Measurements from ENCODE around the gene GORAB. TPM values are rescaled to one million over a fixed set of nuclear protein-coding genes. Genes with fewer than 3 reads are reported as not detected.

The GORAB gene
- total RNA-seq, 1 donor from 2014 or later: 4.9 TPM

GRCh38 chr1:170538687-170539086 lies 6.7 kb downstream of the GORAB start:
- H3K27ac ChIP-seq: peak overlapping the region in 1 of 2 donors; percentile 30

DNA sequence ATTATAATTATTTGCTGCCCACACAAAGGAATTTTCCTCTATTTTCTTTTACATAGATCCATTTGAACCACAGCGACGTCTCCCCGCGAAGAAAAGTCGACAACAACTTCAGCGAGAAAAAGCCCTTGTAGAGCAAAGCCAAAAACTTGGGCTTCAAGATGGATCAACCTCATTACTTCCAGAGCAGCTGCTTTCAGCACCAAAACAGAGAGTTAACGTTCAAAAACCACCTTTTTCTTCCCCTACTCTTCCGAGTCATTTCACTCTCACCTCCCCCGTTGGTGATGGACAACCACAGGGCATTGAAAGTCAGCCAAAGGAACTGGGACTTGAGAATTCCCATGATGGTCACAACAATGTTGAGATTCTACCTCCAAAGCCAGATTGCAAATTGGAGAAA lies 7.2 kb downstream of the GORAB start:
- peaks cover 8% of the 10 kb centered on the region in 2 donors for H3K4me1 ChIP-seq
- H3K9me3 ChIP-seq: no peaks in the 10 kb centered on the region
- DNase-seq (ENCODE audit: low spot score in 2 of 2): no peak
- H3K27ac ChIP-seq: no peak overlapping the region
- H3K36me3 ChIP-seq: peaks cover 33 to 47% of the 10 kb centered on the region in 2 donors
- no peak overlapping the region for H3K4me3 ChIP-seq
- intact Hi-C loops (cut with DNase I): loop anchor here (10.0 kb wide), 2 partner anchors 226 to 234 kb away; no protein-coding TSS in a partner anchor
- H3K27me3 ChIP-seq: no peaks in the 10 kb centered on the region
- no peak for TF ChIP-seq CTCF (IDR thresholded peaks at IDR 0.05)

More at GRCh38 chr1:170538687-170539086, 6.7 kb downstream of the GORAB start:
- no peaks in the 10 kb centered on the region for H3K27me3 ChIP-seq
- no peaks in the 10 kb centered on the region for H3K9me3 ChIP-seq
- no peak overlapping the region for H3K4me3 ChIP-seq
- no peak for DNase-seq (ENCODE audit: low spot score in 2 of 2)
- no peak for TF ChIP-seq CTCF (IDR thresholded peaks at IDR 0.05)
- intact Hi-C loops (cut with DNase I): loop anchor here (10.0 kb wide), 2 partner anchors 226 to 234 kb away; no protein-coding TSS in a partner anchor
- H3K36me3 ChIP-seq: peaks cover 33 to 43% of the 10 kb centered on the region in 2 donors
- peaks cover 8 to 11% of the 10 kb centered on the region in 2 donors for H3K4me1 ChIP-seq

- Histone ChIP-seq H3K4me1 (no peaks in the 10 kb centered on the region), H3K36me3 (peaks cover 59 to 86% of the 10 kb centered on the region in 2 donors), H3K9me3 (no peaks in the 10 kb centered on the region), H3K4me3 (no peak overlapping the region), H3K27ac (no peak overlapping the region), H3K27me3 (no peaks in the 10 kb centered on the region)
- intact Hi-C loops (cut with DNase I): no loop called here
- DNase-seq (ENCODE audit: low spot score in 2 of 2): no peak
- no peak for TF ChIP-seq CTCF (IDR thresholded peaks at IDR 0.05)
These were observed 12.7 kb downstream of the GORAB start for GRCh38 chr1:170544624-170545023.

GRCh38 chr1:170545476-170545875 lies 13.5 kb downstream of the GORAB start:
- DNase-seq (ENCODE audit: low spot score in 2 of 2): no peak
- Histone ChIP-seq H3K4me3 (no peak overlapping the region), H3K27me3 (no peaks in the 10 kb centered on the region), H3K4me1 (no peaks in the 10 kb centered on the region), H3K36me3 (peaks cover 60 to 87% of the 10 kb centered on the region in 2 donors), H3K9me3 (no peaks in the 10 kb centered on the region), H3K27ac (no peak overlapping the region)
- intact Hi-C loops (cut with DNase I): no loop called here
- TF ChIP-seq CTCF (IDR thresholded peaks at IDR 0.05): no peak

DNA sequence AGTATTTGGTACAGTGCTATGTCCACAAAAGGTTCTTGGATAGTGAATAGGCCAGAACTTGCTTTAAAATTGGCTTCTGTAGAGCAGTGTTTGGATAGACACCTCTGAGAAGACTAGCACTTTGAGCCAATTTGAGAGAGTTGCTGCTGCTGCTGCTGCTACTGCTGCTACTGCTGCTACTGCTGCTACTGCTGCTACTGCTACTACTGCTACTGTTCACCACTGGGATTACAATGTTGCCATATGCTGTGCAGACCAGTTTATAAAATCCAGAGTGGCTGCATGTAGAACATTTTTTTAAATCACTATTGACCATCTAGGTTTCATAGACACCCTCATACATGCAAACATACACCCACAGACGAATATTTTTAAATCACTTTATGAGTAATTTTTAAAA lies 15.3 kb downstream of the GORAB start:
- H3K36me3 ChIP-seq: peaks cover 60 to 77% of the 10 kb centered on the region in 2 donors
- no peaks in the 10 kb centered on the region for H3K27me3 ChIP-seq
- no peaks in the 10 kb centered on the region for H3K9me3 ChIP-seq
- no peak overlapping the region for H3K4me3 ChIP-seq
- no peak for TF ChIP-seq CTCF (IDR thresholded peaks at IDR 0.05)
- intact Hi-C loops (cut with DNase I): no loop called here
- no peak for DNase-seq (ENCODE audit: low spot score in 2 of 2)
- no peak overlapping the region for H3K27ac ChIP-seq
- no peaks in the 10 kb centered on the region for H3K4me1 ChIP-seq

DNA sequence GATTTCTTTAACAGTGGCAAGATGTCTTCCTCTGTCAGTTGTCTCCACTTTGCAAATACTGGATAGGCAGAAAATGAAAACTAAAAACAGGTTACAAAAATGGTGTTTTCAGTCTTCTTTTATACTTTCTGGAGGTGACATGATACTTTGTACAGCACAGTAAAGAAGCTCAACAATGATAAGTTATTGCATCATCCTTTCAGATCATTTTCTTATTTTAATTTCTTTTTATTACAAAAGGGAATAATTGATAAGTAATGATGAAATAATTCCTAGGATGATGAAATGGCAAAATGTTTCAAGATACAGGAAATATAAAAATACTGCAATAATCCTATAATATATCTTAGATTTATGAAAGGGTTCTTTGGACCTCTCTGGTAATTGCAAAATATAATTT lies 16.5 kb downstream of the GORAB start:
- H3K27ac ChIP-seq: no peak overlapping the region
- H3K4me3 ChIP-seq: no peak overlapping the region
- intact Hi-C loops (cut with DNase I): no loop called here
- no peak for DNase-seq (ENCODE audit: low spot score in 2 of 2)
- H3K9me3 ChIP-seq: no peaks in the 10 kb centered on the region
- no peak for TF ChIP-seq CTCF (IDR thresholded peaks at IDR 0.05)
- no peaks in the 10 kb centered on the region for H3K27me3 ChIP-seq
- H3K36me3 ChIP-seq: peaks cover 56 to 71% of the 10 kb centered on the region in 2 donors
- H3K4me1 ChIP-seq: no peaks in the 10 kb centered on the region
